HUDEP-2 (cell line): ENCODE measurements around the gene BRI3.

ENCODE experiments used
- DNase-seq, 76 experiments: peaks; one replicate each; lab custom pipeline; 2025; ENCODE audit not compliant: unreplicated experiment in 76 of 76; lab: John Stamatoyannopoulos, UW

The BRI3 gene, protein sequence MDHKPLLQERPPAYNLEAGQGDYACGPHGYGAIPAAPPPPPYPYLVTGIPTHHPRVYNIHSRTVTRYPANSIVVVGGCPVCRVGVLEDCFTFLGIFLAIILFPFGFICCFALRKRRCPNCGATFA

DNA sequence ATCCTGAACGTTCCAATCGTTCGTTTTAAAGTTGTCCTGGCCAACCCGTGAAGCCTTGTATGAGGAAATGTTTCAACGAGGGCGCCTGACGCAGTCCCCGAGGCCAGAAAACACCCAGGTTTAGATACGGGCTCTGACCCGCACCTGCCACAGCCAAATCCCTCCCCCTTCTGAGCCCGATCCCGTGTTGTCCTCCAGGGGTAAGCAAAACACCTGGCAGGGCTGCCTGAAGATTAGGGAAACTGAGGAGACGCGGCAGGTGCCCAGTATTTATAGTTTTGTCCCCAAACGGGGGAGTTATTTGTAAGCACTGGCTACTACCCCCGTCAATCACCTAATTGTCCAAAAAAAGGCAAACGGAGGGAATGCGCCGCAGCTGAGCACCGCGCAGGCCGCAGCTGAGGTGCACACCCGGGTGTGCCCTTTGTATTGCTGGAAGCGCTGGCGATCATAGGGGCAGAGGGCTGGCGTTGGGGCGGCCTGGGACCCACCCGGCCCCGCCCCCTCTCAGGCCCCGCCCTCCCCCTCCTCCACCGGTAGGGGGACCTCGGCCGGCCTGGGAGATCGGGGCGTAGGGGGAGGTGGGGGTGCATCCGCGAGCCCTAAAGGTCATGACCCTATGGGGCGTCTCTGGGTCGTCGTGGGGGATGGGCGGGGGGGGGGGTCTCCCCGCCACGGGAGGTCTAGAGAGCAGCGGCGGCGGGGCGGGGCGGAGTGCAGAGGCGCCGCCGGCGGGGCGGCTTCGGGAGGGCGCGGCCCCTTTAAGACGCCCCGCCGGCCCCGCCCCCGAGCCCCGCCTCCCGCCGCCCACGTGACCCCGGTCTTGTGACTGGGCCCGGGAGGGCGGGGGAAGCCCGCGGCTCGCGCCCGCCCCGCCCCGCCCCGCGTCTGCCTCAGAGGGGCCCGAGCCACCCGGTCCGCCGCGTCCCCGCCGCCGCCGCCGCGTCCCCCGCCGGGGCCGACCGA lies at the start of gene BRI3:
Gene BRI3, plus strand, starts transcription at position 896 of the 966 bp plus-strand sequence. CDS start 110 bp downstream, outside the sequence.
- DNase-seq = peak in 74 of 76 experiments; percentile 34 to 93 (median 86)

DNA sequence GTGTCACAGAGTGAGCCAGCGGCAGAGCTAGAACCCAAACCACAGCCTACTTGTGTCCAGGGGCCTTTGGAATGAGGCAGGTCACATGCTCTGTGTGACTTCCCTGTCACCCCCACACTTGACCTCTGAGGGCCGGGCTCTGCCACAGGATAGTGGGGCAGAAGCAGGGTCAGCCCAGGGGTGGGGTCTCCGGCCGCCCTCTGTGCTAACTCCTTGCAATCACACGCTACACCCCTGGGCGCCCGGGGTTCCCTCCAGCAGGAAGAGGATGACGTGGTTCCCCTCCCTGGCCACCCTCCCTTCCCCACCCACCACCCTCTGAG lies 49.3 kb upstream of the BRI3 start:
- DNase-seq = no peak

DNA sequence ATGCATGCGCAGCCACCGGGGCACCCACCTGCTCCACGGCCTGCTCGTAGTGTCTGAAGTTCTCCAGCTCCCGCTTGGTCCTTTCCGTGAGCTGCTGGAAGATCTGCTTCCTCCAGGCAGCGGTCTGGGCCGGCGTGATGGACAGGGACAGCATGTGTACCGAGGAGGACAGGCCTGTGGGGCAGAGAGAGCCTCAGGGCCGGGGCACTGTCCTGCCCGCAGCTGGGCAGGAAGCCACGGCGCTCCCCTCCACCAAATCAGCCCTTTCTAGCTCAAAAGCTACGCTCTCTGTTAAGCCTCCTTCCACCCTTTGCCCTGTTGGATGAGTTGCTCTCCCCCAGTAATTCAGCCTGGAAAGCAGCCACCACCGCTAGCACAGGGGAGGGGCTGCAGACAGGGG lies 48.7 kb upstream of the BRI3 start:
- no peak for DNase-seq

DNA sequence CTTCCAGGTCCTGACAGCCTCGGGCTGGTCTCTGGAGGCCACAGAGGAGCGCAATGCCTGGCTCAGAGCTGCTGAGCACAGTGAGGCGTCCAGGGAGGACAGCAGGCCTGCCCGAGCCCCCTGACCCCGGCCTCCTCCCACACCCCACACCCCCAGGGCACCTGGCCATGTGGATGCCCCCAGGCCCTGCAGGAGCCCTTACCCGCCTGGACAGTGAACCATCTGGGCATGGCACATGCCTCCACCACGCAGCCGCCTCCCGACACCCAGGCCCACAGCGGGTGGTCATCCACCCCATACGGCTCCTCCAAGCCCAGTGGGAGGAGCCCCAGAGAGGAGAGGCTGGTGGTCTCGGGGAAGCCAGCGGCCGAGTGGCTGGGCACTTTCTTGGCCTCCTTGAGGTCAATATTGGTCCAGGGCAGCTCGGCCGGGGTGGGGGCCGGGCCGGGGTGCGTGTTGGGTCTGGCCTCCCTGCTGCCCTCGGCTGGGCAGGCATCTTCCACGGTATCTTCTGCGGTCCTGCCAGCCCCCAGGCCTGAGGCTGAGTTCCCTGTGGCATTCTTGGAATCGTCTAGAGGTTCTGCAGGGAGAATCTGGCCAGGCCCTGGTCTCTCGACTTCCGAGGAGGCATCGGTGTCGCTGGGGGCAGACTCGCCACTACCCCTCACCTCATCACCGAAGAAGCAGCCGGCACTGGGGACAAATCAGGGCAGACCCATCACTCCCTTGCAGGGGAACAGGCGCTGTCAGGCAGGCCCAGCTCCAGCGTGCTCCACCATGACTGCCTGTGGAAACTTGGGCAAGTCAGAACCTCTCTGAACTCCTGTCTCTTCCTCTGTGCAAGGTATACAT lies 48.0 kb upstream of the BRI3 start:
- DNase-seq = no peak

DNA sequence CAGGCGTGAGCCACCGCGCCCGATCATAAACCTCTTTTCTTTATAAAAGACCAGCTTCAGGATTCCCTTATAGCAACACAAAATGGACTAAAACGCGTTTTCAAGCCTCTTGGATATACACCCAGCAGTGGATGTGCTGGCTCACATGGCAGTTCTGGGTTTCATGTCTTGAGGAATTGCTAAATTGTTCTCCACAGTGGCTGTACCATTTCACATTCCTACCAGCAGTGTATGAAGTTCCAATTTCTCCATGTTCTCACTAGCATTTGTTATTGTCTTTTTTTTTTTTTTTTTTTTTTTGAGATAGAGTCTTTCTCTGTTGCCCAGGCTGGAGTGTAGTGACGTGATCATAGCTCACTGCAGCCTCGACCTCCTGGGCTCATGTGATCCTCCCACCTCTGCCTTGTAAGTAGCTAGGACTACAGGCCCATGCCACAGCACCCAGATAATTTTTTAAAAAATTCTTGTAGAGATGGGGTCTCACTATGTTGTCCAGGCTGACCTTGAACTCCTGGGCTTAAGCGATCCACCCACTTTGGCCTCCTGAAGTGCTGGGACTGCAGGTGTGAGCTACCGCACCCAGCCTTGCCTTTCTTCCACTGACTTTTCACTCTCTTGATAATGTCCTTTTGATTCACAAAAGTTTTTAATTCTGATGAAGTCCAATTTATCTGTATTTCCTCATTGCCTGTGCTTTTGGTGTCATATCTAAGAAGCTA lies 46.9 kb upstream of the BRI3 start:
- no peak for DNase-seq

DNA sequence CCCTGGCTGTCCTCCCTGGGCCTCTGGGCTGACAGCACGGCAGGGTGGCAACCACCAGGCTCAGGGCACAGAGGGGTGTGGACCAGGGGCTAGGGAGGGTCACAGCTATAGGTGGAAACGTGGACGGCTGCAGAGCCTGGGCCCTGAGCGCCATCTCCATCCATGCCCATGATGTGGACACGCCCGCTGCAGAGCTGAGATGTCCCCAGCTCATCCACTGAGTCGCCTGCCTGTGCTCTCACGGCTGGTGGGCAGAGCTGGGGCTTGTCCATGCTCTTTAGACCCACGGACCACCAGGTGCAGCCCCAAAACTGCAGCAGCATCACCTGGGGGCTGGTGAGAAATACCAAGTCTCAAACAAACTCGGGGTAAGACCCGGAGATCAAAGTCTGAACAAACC lies 45.6 kb upstream of the BRI3 start:
- no peak for DNase-seq

DNA sequence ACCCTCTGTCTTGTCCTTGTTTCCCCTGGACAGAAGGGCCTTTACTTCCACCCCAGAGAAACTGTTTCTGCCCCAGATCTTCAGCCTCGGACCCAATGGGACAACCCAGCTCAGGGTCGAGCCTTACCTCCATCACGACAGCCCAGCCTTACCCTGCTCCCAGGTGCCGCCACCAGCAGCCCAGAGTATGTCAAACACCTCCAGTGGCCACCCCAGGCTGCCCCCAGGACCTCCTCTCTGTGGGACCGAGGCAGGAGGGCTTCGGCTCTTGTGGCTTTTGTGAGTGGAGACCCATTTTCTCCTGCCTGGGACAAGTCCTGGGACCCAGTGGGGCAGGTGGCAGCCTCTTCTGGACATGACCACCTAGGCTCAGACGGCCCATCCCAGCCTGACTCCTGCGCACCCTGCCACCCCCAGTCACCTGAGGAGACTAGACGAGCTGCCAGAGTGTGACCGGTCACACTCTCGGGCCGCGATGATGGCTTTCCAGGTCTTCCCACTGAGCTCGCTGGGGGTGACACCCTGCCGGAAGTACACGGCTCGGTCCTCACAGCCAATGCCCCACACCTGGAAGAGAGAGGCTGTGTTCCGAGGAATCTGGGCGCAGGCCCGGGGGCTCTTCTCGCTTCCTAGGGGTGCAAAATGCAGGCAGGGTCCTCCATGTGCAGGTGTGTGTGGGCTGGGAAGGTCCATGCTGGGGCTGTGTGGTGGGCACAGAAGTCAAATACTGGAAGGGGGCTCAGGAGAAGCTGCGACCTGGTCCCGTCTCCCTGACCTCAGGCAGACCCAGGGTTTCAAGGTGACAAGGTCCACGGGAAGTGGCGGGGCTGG lies 44.9 kb upstream of the BRI3 start:
- no peak for DNase-seq

DNA sequence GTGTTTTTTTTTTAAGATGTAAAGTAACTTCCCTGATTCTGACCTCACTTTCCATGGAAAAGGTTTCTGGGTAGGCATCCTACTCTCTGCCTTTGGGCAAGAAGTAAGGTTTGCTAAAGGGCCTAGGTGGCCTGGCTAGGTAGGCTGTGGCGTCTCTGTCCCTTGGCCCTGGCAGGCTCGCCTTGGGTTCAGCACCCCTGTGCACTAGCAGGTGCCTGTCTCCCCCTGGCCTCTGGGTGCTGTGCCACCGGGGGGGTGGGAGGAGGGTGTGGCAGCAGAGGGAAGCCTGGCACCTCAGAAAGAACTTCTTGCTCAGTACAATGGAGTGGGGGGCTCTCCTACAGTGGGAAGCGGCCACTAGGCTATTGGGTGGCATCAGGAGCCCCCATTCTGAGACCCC lies 43.4 kb upstream of the BRI3 start:
- no peak for DNase-seq

DNA sequence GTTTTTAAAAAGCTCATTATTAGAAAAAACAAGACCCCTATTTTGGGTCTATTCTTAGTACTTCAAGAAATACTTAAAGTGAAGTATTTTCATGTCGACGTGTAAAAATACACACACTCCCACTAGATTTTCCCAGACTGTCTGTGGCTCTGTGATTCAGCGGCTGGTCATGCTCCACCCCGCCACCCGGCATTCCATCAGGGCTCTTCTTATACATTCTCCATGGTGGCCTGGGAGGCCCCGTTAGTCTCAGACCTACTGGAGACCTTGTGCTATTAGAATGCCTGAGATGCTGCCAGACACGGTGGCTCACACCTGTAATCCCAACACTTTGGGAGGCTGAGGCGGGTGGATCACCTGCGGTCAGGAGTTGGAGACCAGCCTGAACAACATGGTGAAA lies 42.5 kb upstream of the BRI3 start:
- DNase-seq = no peak

DNA sequence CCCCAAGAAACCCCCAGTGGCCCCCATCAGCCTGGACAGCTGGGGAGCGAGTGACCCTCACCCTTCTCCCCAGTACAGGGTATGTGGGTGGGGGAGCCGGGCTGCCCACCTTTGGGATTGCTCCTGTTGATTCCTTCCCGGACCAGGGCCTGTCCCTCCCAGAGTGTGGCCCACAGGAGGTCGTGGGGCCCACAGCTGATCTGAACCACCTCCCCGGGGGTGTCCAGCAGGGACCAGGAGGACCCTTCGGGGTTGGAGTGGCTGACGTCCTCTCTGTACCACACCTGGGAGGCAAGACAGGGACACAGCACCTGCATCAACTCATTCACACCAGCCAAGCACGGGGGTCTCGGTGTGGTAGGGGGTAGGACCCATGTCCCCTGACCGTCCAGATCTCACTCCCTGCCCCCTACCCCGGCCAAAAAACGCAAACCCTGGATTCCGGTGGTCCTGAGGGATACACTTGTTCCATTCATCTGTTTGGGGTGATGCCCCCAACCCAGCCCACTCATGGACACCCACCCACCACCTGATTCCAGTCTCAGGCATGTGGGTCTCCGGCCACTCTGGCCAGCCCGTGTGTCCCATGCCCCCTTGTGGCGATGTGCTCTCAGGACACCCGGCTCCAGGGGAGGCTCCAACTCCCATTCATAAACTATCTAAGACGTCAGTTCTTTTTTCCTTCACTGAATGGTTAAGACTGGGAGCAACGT lies 40.4 kb upstream of the BRI3 start:
- DNase-seq = peak in 40 of 76 experiments; percentile 0 to 65 (median 29)

DNA sequence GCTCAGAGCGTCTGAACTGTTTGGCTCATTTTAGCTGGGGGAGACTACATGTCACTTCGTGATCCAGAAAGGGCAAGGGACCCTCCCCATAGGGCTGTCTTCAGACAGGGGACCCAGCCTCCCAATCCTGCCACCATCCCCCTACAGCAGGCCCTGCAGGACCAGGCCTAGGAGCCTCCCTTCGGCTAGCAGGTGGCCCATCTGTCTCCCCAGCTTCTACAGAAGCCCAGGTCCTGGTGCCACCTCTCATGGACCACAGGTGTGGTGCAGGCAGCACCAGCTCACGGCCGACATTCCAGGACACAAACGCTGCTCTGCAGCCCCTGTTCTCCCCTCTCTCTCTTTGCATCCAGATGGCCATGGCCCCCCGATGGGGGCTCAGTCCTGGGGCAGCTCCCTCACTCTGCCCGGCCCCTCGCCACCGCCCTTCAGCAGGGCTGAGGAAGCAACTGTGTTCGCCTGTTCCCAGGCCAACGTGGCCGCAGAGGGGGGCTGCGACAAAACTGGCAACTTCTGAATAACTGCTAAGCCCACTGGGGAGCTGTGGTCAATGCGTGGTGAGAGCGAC lies 39.7 kb upstream of the BRI3 start:
- no peak for DNase-seq

DNA sequence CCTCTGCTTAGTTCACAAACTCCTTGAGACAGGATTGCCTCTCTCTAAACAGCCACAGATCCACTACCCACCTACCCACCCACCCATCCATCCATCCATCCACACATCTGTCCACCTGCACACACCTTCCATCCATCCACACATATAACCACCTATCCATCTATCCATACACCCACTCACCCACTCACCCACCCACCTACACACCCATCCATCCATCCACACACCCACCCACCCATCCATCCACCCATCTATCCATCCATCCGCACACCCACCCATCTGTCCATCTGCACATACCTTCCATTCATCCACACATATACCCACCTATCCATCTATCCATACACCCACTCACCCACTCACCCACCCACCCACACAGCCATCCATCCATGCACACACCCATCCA lies 39.1 kb upstream of the BRI3 start:
- no peak for DNase-seq

DNA sequence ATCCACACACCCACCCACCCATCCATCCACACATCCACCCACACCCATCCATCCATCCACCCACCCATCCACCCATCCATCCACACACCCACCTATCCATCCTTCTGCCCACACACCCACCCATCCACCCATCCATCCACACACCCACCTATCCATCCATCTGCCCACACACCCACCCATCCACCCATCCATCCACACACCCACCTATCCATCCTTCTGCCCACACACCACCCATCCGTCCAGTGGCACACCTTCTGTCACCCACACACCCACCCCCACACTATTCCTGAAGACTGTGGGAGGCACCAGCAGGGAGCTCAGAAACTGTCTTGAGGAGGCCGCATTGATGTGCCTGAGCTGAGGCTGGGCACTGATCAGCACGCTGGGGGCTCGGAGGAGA lies 38.6 kb upstream of the BRI3 start:
- no peak for DNase-seq

DNA sequence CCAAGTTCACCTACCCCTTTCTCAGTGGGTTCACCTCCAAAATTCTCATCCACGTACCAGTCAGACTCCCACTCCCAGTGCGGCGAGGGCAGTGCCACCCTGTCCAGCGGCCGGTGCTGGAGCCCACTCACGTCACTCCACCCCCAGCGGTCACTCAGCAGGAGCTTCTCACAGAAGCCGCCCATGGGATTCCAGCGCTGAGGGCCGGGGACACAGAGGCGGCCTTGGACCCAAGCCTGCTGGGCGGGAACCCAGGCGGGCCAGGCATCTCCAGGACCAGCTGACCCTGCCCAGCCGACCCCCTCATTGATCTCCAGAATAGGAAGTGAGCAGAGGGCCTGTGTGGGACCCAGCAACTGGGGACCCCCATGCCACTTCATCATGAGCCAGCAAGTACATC lies 36.6 kb upstream of the BRI3 start:
- DNase-seq = no peak

DNA sequence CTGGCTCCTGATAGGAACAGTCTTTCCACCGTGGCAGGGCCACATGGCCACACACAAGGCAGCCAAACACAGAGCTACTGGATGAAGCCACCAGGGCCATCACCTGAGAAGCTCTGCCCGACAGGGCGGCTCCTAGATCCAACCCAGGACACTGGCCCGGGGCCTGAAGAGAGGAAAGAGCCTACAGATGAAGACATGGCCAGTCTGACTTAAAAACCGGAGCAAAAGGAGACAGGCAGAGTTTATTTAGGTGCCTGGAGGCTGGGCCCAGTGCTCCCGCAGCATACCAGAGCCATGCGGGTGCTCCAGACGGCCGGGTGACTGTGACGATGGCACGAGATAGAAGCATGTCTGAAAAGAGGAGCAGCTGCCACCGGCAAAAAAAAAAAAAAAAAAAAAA lies 33.3 kb upstream of the BRI3 start:
- no peak for DNase-seq

DNA sequence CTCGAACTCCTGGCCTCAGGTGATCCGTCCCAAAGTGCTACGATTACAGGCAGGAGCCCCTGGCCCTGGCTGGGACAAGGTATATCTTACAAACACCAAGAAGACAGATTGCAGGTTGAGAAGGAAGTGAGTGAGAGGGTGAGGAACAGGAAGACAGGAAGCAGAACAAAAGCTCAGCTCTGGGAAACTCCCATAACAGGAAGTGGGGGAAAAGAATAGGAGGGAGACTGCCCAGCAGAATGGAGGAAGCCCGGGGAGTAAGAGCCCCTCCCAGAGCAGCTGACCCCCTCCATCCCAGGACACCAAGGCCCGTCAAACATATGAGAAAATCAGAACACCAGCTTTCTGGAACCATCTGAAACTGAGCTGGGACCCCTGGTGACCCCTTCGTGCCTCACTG lies 32.4 kb upstream of the BRI3 start:
- DNase-seq = no peak

DNA sequence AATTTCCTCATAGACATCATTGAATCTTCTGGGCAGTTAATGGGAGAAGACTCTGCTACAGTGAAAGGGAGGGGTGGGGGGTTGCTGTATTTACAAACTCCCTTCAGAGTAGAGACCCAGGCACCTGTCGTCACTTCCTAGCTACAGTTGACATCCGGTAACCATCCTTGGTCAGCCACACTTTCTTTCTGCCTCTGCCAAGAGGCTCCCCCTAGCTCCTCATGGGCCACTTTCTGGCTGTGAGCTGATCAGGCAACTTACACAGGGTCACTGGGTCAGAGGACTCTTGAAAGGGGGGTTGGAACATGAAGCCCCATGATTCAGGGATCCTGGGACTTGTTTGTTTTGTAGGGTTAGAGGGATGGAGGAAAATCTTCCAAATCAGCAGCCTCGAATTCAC lies 30.7 kb upstream of the BRI3 start:
- DNase-seq = no peak

DNA sequence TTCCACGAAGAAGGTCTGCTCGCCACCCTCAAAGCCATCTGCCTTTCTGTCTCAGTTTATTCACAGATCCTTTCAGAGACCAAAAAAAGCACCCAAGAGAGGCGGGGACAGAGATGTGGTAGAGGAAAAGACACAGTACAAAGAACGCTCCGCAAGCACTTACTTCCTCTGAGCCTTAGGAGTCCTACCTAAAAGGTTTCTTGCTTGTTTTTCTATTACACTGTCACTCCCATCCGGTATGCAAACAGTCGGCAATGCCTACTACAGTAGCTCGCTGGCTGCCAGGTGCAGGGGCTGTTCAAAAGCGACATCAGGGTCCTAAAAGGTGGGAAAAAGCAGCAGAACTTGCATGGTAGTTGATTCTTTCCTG lies 30.3 kb upstream of the BRI3 start:
- DNase-seq = no peak
